Measurements from ENCODE around the gene GPRASP2.

DNA sequence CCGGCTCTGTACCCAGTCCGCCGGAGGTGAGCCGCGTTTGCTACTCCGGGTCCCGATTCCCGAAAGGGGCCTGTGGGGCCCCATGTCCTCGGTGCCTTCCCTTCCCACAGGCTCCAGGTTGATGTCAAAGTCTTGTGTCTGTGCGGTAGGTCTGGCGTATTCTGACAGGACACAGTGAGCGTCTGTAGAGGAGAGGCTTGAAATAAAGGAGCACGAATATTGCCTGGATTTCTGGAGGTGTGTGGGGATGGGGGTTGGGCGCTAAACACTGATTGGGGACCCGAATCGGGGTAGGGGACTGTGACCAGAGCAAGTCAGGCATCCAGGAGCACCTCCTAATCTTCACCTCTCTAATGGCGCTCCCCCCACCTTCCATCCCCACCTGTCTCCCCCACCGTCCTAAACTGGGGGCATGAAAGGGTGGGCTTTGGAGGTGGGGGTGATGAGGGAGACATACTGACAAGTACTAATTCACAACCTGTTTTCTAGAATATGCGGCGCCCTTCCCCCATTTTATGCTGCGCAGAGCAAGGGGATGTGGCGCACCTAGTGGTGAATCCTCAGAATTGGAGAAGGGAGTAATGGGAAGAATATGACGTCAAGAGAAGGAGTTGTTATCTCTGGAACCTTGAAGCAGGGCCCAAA, 855 bp downstream of the GPRASP2 start:
- no peak for TF ChIP-seq POLR2A (IDR thresholded peaks at IDR 0.05)
- TF ChIP-seq, protein P1, sequence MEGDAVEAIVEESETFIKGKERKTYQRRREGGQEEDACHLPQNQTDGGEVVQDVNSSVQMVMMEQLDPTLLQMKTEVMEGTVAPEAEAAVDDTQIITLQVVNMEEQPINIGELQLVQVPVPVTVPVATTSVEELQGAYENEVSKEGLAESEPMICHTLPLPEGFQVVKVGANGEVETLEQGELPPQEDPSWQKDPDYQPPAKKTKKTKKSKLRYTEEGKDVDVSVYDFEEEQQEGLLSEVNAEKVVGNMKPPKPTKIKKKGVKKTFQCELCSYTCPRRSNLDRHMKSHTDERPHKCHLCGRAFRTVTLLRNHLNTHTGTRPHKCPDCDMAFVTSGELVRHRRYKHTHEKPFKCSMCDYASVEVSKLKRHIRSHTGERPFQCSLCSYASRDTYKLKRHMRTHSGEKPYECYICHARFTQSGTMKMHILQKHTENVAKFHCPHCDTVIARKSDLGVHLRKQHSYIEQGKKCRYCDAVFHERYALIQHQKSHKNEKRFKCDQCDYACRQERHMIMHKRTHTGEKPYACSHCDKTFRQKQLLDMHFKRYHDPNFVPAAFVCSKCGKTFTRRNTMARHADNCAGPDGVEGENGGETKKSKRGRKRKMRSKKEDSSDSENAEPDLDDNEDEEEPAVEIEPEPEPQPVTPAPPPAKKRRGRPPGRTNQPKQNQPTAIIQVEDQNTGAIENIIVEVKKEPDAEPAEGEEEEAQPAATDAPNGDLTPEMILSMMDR (IDR thresholded peaks at IDR 0.05 in 4 of 5, conservative IDR thresholded peaks at IDR 0.05 in 1 of 5): peak; percentile 20 to 55 (median 44)

Data from gastrocnemius medialis (tissue), 4 donors.